WI38 (cell line): ENCODE results near the gene DPH6.

Experiments used
- H3K4me3 ChIP-seq: 2 replicates; pipeline ENCODE4 v1.5.1; 2011; ENCODE audit warnings: low read depth, mild to moderate bottlenecking, control low read depth, low read length
- CTCF ChIP-seq: IDR thresholded peaks from 2 replicates; pipeline ENCODE4 v1.5.1; 2012; ENCODE audit warnings: low read depth, mild to moderate bottlenecking, control low read depth, low read length

DPH6 gene

GRCh38 chr15:35505809-35506208 is 40.2 kb downstream of the DPH6 start:
- no peak for TF ChIP-seq CTCF
- no peak overlapping the region for H3K4me3 ChIP-seq

GRCh38 chr15:35505141-35505540 is 40.8 kb downstream of the DPH6 start:
- no peak for TF ChIP-seq CTCF
- H3K4me3 ChIP-seq: no peak overlapping the region

DNA sequence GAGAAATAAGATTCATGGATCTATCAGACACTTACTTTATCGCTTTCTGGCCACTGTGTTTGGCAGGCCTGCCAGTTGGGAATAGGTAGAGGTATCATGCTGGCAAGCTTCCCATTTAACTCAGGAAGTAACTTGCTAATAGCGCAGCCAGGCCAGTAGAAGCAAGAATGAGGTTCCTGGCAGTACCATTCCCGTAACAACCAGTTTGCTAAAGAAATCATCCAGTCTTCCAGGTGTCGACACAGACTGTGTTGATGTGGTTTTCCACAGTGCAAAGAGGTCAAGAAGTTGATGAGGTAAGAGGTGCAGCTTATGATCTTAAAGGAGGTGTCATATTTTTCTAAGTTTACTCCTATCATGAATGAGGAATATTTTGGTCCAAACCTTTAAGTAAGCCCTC is 46.2 kb downstream of the DPH6 start:
- TF ChIP-seq CTCF: no peak
- no peak overlapping the region for H3K4me3 ChIP-seq

DNA sequence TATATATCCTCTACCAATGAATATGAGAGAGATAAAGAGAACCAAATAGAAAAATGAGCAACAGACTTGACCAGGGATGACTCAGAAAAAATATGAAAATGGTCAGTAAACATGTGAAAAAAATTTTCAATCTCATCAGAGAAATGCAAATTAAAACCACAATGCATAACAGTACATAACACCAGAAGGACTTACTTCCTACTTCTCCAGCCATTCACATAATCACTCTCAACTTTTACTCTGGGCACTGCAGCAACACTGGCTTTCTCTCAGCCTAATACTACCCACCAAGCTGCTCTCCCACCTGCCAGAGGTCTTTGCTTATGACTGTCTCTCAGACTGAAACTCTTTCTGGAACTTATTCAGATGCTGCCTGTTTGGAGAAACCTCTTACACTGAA is 49.4 kb downstream of the DPH6 start:
- H3K4me3 ChIP-seq: no peak overlapping the region
- TF ChIP-seq CTCF: no peak

DNA sequence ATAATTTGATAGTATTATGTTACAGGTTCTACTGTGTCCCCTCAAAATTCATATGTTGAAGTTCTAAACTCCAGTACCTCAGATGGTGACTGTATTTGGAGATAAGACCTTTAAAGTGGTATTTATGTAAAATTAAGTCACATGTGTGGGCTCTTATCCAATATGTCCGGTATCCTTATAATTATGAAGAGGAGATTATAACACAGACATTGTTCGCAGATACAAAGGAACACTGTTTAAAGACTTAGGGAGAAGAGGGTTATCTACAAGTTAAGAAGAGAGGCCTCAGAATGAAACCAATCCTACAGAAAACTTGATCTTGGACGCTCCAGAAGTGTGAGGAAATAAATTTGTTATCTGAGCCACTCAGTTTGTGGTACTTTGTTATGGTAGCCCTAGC is 50.9 kb downstream of the DPH6 start:
- no peak overlapping the region for H3K4me3 ChIP-seq
- TF ChIP-seq CTCF: no peak

DNA sequence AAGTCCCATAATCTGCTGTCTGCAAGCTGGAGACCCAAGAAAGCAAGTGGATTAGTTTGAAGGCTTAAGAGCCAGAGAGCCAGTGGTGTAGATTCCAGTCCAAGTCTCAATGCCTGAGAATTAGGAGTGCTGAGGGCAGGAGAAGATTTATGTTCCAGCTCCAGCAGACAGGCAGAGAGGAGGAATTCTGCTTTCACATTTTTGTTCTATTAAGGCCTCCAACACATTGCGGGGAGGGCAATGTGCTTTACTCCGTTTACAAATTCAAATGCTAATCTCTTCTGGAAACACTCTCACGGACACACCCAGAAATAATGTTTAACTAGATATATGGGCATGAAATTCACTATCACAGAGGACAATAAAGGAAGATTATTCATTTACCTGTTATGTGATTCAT is 54.0 kb downstream of the DPH6 start:
- no peak for TF ChIP-seq CTCF
- no peak overlapping the region for H3K4me3 ChIP-seq

- no peak for TF ChIP-seq CTCF
Measured at GRCh38 chr15:35491173-35491572, 54.8 kb downstream of the DPH6 start.

More at GRCh38 chr15:35491173-35491572, 54.8 kb downstream of the DPH6 start:
- no peak overlapping the region for H3K4me3 ChIP-seq
